ENCODE data around the gene MTR.

Gene MTR

DNA sequence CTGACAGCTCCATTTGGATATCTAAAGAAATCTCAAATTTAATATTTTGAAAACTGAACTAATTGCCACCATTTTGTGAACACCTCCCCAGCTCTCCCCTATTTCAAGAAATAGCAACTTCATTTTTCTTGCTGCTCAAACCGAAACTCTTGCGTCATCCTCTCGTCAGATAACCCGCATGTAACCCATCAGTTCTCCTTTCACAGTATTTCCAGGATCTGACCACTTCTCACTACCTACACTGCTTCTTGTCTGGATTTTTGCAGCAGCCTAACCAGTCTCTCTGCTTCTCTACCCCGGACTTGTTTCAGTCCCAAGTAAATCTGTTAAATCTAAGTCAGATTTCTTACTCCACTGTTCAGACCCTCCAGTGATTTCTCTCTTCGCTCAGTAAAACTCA lies 75.6 kb downstream of the MTR start:
- no peak for DNase-seq (ENCODE audit: low spot score)

DNA sequence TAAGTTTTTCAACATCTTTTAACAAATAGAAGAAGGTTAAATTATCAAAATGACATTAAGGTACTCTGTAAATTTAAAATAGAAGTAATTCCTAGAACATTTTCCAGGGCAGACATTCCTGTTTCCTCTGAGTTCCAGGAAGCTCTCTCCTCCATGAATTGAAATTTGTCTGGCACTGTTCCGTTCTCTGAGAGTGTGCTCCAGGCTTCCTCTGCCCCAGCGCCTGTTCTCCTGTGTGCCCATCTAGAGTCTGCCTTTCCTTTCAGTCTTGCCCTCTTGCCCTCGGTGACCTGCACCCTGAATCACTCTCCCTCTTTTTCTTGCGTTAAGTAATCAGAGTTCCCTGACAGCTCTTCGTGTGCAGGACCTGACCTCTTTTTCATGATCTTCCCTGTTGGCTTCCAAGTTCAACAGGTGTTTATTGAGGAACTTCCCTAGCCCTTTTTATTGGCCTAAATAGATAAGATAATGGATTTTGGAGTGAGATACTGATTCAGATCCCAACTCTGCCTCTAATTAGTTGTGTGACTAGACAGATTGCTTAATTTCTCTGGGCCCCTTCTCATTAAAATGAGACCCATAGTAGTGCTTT lies 77.1 kb downstream of the MTR start:
- DNase-seq (ENCODE audit: low spot score) = no peak

More for the DNA sequence above, 75.6 kb downstream of the MTR start:
- TF ChIP-seq, protein P1, sequence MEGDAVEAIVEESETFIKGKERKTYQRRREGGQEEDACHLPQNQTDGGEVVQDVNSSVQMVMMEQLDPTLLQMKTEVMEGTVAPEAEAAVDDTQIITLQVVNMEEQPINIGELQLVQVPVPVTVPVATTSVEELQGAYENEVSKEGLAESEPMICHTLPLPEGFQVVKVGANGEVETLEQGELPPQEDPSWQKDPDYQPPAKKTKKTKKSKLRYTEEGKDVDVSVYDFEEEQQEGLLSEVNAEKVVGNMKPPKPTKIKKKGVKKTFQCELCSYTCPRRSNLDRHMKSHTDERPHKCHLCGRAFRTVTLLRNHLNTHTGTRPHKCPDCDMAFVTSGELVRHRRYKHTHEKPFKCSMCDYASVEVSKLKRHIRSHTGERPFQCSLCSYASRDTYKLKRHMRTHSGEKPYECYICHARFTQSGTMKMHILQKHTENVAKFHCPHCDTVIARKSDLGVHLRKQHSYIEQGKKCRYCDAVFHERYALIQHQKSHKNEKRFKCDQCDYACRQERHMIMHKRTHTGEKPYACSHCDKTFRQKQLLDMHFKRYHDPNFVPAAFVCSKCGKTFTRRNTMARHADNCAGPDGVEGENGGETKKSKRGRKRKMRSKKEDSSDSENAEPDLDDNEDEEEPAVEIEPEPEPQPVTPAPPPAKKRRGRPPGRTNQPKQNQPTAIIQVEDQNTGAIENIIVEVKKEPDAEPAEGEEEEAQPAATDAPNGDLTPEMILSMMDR (IDR thresholded peaks at IDR 0.05; ENCODE audit: extremely low read depth, missing control alignments) = no peak

DNA sequence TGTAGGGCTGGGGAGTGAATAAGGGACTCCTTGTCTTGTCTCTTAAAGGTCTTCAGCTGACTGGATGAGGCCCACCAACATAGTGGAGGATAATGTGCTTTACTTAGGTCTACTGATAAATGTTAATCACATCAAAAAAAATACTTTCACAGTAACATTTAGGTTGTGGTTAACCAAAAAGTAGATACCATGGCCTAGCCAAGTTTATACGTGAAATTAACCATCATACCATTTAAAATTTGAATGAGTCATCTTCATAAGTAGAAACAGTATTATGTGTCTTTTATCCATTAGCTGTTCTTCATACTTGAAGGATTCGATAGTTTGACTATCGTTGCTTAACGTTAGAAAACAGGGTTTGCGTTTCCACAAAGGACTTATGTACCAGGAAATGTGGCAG lies 80.9 kb downstream of the MTR start:
- TF ChIP-seq, protein P1 (IDR thresholded peaks at IDR 0.05; ENCODE audit: extremely low read depth, missing control alignments) = no peak
- DNase-seq (ENCODE audit: low spot score) = no peak

More for the DNA sequence above, 77.1 kb downstream of the MTR start:
- TF ChIP-seq, protein P1 (IDR thresholded peaks at IDR 0.05; ENCODE audit: extremely low read depth, missing control alignments) = no peak

DNA sequence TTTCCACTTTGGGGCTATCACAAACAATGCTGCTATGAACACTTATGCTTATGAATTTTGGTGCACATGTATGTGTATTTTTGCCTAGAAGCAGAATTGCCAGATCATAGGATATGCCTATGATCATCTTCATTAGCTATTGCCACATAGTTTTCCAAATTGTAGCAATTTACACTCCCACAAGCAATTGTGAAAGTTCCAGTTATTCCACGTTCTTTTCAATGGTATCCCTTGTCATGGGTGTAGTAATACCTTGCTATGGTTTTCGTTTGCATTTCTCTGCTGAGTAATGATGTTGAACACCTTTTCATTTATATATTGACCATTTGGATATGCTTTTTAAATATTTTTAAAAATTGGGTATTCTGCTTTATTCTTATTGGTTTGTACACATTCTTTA lies 82.6 kb downstream of the MTR start:
- no peak for DNase-seq (ENCODE audit: low spot score)
- TF ChIP-seq, protein P1 (IDR thresholded peaks at IDR 0.05; ENCODE audit: extremely low read depth, missing control alignments) = no peak

DNA sequence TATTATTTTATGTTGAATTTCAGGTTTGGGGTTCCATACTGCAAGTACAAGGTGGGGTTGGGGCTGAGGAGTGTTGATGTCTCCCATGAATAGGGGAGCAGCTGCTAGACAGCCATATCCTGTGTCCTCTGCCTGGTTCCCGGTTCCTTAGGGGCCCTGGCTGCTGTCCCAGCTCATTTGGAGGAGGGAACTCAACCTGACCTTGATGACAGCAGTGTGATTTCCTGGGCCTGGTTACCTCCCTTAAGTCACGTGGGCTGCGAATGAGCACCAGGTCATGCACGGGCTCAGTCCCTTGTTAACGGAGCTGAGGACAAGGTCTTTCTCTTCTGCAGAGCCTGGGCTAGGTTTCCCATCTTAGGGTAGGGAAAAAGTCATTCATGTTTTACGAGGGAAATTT lies 85.1 kb downstream of the MTR start:
- TF ChIP-seq, protein P1 (IDR thresholded peaks at IDR 0.05; ENCODE audit: extremely low read depth, missing control alignments) = no peak
- DNase-seq (ENCODE audit: low spot score) = no peak

DNA sequence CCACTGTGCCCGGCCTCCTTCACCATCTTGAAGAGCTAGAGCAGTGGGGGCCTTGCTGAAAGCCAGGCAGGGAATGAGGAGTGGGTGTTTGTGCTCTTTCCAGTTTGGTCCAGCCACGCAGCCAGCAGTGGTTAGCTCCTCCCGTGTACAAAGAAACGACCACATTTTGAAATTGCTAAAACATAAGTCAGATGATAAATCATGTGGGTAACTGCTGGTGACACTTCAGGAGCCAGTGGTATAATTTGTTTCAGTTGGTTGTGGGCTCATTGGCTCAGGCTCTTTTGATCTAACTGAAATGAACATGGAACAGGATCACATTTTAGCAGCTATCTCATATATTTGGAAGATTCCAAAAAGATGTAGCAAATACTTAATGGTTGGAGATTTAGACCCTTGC lies 87.6 kb downstream of the MTR start:
- TF ChIP-seq, protein P1 (IDR thresholded peaks at IDR 0.05; ENCODE audit: extremely low read depth, missing control alignments) = no peak
- DNase-seq (ENCODE audit: low spot score) = no peak

DNA sequence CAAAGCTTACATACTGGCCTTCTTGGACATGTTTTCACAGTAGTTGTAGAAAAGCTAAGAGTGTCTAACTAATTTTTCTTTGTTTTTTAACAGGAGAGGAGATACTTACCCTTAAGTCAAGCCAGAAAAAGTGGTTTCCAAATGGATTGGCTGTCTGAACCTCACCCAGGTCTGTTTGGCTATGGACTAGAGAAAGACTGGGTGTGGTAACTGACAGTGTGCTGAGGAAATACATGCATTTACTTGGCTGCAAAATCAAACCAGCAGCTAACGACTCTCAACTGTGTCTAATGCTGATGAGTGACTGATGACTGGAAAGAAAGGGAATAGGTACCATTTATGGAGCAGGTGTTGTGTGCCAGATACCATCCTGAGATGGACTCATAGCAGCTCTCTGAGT lies 91.1 kb downstream of the MTR start:
- DNase-seq (ENCODE audit: low spot score) = no peak
- TF ChIP-seq, protein P1 (IDR thresholded peaks at IDR 0.05; ENCODE audit: extremely low read depth, missing control alignments) = no peak
